ENCODE results near the gene TERC.

Gene TERC

GRCh38 chr3:169751875-169752274 is 13.0 kb downstream of the TERC start:
- no peak for TF ChIP-seq POLR2AphosphoS5 (IDR thresholded peaks at IDR 0.05; ENCODE audit: low read depth, low read length)
- no peak for TF ChIP-seq TAF1 (IDR thresholded peaks at IDR 0.05; ENCODE audit: borderline replicate concordance, insufficient read depth, low read length)
- no peak for TF ChIP-seq REST (IDR thresholded peaks at IDR 0.05; ENCODE audit: insufficient read depth in 1 of 2, low read depth in 2 of 2, low read length in 2 of 2)
- TF ChIP-seq FOXP2 (optimal IDR thresholded peaks at IDR 0.05; ENCODE audit: borderline replicate concordance, extremely low read depth, extremely low read length, insufficient read depth), result no peak
- TF ChIP-seq SIN3A (IDR thresholded peaks at IDR 0.05; ENCODE audit: borderline replicate concordance, insufficient read depth, low read length), result no peak

- no peak for TF ChIP-seq SIN3A (IDR thresholded peaks at IDR 0.05; ENCODE audit: borderline replicate concordance, insufficient read depth, low read length)
- TF ChIP-seq POLR2AphosphoS5 (IDR thresholded peaks at IDR 0.05; ENCODE audit: low read depth, low read length), result no peak
- no peak for TF ChIP-seq REST (IDR thresholded peaks at IDR 0.05; ENCODE audit: insufficient read depth in 1 of 2, low read depth in 2 of 2, low read length in 2 of 2)
These were observed 14.2 kb downstream of the TERC start for GRCh38 chr3:169750665-169751064.

GRCh38 chr3:169748670-169749069 is 16.2 kb downstream of the TERC start:
- no peak for TF ChIP-seq TAF1 (IDR thresholded peaks at IDR 0.05; ENCODE audit: borderline replicate concordance, insufficient read depth, low read length)
- TF ChIP-seq REST (IDR thresholded peaks at IDR 0.05; ENCODE audit: insufficient read depth in 1 of 2, low read depth in 2 of 2, low read length in 2 of 2), result no peak
- TF ChIP-seq SIN3A (IDR thresholded peaks at IDR 0.05; ENCODE audit: borderline replicate concordance, insufficient read depth, low read length), result no peak
- TF ChIP-seq POLR2AphosphoS5 (IDR thresholded peaks at IDR 0.05; ENCODE audit: low read depth, low read length), result no peak
- TF ChIP-seq FOXP2 (optimal IDR thresholded peaks at IDR 0.05; ENCODE audit: borderline replicate concordance, extremely low read depth, extremely low read length, insufficient read depth), result no peak

- TF ChIP-seq POLR2AphosphoS5 (IDR thresholded peaks at IDR 0.05; ENCODE audit: low read depth, low read length) (no peak), FOXP2 (optimal IDR thresholded peaks at IDR 0.05; ENCODE audit: borderline replicate concordance, extremely low read depth, extremely low read length, insufficient read depth) (no peak), SIN3A (IDR thresholded peaks at IDR 0.05; ENCODE audit: borderline replicate concordance, insufficient read depth, low read length) (no peak), TAF1 (IDR thresholded peaks at IDR 0.05; ENCODE audit: borderline replicate concordance, insufficient read depth, low read length) (no peak), REST (IDR thresholded peaks at IDR 0.05; ENCODE audit: insufficient read depth in 1 of 2, low read depth in 2 of 2, low read length in 2 of 2) (no peak)
These were observed 17.9 kb downstream of the TERC start for GRCh38 chr3:169746924-169747323.

- TF ChIP-seq SIN3A (IDR thresholded peaks at IDR 0.05; ENCODE audit: borderline replicate concordance, insufficient read depth, low read length) (no peak), REST (IDR thresholded peaks at IDR 0.05; ENCODE audit: insufficient read depth in 1 of 2, low read depth in 2 of 2, low read length in 2 of 2) (no peak), POLR2AphosphoS5 (IDR thresholded peaks at IDR 0.05; ENCODE audit: low read depth, low read length) (no peak), FOXP2 (optimal IDR thresholded peaks at IDR 0.05; ENCODE audit: borderline replicate concordance, extremely low read depth, extremely low read length, insufficient read depth) (no peak), TAF1 (IDR thresholded peaks at IDR 0.05; ENCODE audit: borderline replicate concordance, insufficient read depth, low read length) (no peak)
These were observed 20.4 kb downstream of the TERC start for GRCh38 chr3:169744366-169745054.

Measured in PFSK-1 (cell line).